Astrocyte of the cerebellum (primary cell): ENCODE results near the gene RNF181.
A peak's percentile ranks its signal among the peaks of the same experiment; 100 is the strongest.
"Not testable (repeated sequence)": the region's sequence is repeated elsewhere in the genome, so short reads cannot be mapped to it uniquely, and the experiment has no call there.

ENCODE experiments used
- DNase-seq: peaks from one replicate; pipeline ENCODE4 v3.0.0-alpha.2; 2011; ENCODE audit warnings: low read depth
- H3K4me3 ChIP-seq: 2 replicates; pipeline ENCODE4 v1.5.1; 2011; ENCODE audit warnings: mild to moderate bottlenecking, low read depth, low read length, moderate library complexity
- in situ Hi-C: cut with HindIII; loops from 2 replicates; pipeline ENCODE4 v1.10.0; 2017; ENCODE audit warnings: low sequenced_read_pairs
- TF ChIP-seq, protein P1 (sequence below): IDR thresholded peaks from 2 replicates; pipeline ENCODE4 v1.5.1; 2012; ENCODE audit warnings: low read length, low read depth, moderate library complexity, mild to moderate bottlenecking; ENCODE audit errors: missing control alignments

Gene RNF181

DNA sequence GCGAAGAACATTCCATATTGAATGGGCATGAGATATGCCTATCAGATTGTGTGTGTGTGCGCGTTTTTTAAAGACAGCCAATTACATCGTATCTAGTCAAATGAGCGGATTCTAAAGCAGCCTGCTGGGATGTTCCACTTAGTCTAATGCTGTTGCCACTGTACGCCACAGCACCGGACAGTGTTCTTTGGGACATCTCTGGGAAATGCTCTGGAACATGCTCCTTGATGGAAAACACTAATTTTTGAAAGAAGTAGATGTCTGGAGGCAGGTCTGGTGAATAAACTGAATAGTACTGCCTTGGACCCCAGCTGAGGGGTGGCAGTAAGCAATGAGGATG lies 10.5 kb downstream of the RNF181 start:
- in situ Hi-C loops = no loop called here
- TF ChIP-seq, protein P1, sequence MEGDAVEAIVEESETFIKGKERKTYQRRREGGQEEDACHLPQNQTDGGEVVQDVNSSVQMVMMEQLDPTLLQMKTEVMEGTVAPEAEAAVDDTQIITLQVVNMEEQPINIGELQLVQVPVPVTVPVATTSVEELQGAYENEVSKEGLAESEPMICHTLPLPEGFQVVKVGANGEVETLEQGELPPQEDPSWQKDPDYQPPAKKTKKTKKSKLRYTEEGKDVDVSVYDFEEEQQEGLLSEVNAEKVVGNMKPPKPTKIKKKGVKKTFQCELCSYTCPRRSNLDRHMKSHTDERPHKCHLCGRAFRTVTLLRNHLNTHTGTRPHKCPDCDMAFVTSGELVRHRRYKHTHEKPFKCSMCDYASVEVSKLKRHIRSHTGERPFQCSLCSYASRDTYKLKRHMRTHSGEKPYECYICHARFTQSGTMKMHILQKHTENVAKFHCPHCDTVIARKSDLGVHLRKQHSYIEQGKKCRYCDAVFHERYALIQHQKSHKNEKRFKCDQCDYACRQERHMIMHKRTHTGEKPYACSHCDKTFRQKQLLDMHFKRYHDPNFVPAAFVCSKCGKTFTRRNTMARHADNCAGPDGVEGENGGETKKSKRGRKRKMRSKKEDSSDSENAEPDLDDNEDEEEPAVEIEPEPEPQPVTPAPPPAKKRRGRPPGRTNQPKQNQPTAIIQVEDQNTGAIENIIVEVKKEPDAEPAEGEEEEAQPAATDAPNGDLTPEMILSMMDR = no peak
- peak overlapping the region; percentile 11 for H3K4me3 ChIP-seq
- DNase-seq = no peak

DNA sequence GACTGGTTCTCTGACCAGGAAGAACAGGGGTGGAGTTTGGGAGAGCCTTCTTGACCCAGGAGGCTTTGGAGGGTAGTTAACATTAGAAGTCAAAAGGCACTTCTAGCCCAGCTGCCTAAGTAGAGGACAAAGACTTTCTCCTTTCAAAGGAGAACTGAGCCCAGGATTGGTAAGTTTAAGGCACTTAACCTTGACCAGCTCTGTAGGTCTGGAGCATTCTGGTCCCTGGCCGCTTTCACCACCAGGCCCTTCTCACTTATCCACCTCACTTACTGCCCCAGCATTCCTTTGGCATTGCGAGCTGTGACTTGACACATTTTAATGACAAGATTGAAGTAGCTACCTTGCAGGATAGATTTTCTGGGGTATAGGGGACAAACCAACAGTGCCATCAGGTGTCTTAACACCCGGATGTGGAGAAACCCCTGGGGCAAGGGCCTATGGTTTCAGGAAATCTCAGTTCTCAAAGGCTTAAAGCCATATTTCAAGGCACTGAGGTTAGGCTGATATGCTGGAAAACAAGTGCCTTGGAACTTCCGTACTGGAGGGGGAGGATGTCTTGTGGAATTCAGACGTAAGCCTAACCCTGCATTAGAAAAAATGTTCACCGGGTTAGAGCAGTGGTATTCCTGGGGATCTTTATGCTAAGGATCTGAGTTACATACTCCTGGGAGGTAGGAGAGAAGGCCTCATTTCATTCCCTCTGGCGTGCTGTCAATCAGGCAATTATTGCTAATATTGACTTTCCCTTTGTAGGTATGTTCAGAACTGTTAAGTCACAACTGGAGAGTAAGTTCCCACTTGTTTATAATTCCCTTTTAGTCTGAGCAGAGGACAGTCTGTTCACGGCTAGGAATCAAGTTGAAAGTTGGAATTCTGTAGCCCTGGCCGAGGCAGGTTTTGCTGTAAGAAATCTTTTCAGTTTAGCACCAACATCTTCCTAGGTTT lies 12.0 kb downstream of the RNF181 start:
- TF ChIP-seq, protein P1 = no peak
- no peak for DNase-seq
- in situ Hi-C loops = no loop called here
- H3K4me3 ChIP-seq = no peak overlapping the region

DNA sequence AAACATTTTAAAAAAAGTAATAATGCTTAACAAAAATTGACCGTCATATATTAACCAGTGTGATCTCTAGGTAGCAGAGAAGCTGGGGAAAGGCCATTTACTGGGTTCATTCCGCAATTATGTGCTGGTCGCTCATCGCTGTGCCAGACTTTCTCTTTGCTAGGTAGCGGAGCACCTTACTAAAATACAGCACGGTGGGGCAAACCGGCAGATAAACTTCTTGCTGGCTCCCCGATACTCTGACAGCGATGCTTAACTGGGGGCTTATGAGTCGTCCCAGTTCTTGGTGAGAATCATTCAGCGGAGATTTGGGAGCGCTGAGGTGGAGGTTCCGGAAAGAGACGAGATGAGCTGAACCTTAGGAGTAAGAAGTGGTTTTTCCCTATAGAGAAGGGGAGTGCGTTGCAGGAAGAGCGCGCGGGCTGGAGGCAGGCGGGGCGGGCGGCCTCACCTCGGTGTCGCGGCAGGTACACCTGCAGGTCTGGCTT lies 15.7 kb downstream of the RNF181 start:
- H3K4me3 ChIP-seq = peak overlapping the region; percentile 62

DNA sequence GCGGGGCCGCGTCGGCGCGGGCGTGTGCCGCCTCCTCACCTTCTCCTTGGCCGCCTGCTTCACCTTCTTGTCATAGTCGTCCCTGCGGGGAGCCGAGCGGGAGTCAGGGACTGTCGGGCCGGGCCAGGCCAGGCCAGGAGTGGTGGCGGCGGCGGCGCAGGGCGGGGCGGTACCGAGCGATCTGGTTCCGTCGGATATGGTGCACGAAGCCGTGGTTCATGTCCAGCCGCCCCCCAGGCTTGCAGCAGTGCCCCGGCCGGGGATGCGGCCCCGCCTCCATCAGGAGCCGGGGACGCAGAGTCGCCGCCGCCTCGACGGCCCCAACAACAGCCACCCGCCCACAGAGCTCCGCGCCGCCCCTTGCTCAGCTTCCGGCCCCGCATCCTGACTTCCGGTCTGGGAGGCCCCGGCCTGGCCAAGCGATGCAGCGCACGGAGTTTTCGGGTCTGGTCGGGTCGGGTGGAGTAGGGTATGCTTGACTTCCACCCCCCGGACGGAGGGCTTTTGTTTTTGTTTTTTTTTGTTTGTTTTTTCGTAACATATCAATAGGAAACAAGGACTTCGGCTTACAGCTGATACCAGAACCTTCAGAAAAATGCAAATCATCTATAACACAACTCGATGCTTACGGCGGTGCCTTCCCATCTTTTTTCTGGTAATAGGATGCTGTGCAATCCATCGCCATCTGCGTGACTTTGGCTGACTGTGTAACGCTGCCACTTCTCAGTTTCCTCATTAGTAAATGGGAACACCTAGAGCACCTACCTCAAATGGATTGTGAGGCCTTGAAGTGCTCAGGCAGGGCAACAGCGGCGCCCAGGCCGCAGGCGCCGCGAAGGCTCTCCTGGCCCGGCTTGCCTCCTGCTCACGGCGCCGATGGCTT lies 16.4 kb downstream of the RNF181 start, which contains the start of gene C2orf68:
Gene C2orf68 (minus strand): TSS at position 362 of the 883 bp plus-strand sequence. CDS start 82 bp downstream, at position 280.
- TF ChIP-seq, protein P1 = no peak
- peak within 1 kb of the TSS; percentile 62 for H3K4me3 ChIP-seq

More for the DNA sequence above, 15.7 kb downstream of the RNF181 start:
- in situ Hi-C loops = no loop called here
- TF ChIP-seq, protein P1 = no peak
- no peak for DNase-seq

DNA sequence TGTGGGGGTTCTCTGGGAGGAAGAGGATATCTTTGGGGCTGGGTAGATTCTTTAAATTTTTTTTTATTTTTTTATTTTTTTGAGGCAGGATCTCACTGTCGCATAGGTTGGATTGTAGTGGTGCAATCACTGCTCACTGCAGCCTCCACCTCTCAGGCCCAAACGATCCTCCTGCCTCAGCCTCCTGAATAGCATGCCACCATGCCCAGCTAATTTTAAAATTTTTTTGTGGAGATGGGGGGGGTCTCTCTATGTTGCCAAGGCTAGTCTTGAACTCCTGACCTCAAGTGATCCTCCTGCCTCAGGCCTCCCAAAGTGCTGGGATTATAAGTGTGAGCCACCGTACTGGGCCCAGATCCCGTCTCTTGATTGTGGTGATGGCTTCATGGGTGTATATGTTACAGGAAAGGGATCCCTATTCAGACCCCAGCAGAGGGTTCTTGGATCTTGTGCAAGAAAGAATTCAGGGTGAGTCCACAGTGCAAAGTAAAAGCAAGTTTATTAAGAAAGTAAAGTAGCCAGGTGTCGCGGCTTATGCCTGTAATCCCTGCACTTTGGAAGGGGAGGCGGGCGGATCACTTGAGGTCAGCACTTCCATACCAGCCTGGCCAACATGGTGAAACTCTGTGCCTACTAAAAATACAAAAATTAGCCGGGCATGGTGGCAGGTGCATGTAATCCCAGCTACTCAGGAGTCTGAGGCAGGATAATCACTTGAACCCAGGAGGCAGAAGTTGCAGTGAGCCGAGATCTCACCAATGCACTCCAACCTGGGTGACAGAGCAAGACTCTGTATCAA lies 18.4 kb downstream of the RNF181 start:
- no peak for DNase-seq
- TF ChIP-seq, protein P1 = no peak
- in situ Hi-C loops = no loop called here
- H3K4me3 ChIP-seq = no peak overlapping the region

More for the DNA sequence above, 16.4 kb downstream of the RNF181 start, which contains the start of gene C2orf68:
- peak; percentile 57 for DNase-seq
- in situ Hi-C loops = no loop called here

DNA sequence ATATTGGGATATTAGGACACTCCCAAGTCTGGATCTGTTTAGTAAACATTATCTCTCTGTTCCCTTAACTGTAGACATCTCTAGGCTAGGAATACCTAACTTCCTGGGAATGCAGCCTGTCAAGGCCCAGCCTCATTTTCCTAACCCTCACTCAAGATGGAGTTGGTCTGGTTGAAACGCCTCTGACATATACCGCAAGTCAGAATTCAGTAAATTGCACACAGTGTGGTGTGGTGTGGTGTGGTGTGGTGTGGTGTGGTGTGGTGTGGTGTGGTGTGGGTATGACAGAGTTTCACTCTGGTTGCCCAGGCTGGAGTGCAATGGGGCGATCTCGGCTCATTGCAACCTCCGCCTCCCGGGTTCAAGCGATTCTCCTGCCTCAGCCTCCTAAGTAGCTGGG lies 19.2 kb downstream of the RNF181 start:
- DNase-seq, H3K4me3 ChIP-seq, in situ Hi-C loops: not testable (repeated sequence)
